HuH-7 (cell line): Measurements from ENCODE around the gene PLCB1.
"Not testable (repeated sequence)": the region's sequence is repeated elsewhere in the genome, so short reads cannot be mapped to it uniquely, and the experiment has no call there.

Experiments used
- DNase-seq: peaks from one replicate; pipeline ENCODE4 v3.0.0; 2011; ENCODE audit warnings: low spot score

PLCB1 gene

DNA sequence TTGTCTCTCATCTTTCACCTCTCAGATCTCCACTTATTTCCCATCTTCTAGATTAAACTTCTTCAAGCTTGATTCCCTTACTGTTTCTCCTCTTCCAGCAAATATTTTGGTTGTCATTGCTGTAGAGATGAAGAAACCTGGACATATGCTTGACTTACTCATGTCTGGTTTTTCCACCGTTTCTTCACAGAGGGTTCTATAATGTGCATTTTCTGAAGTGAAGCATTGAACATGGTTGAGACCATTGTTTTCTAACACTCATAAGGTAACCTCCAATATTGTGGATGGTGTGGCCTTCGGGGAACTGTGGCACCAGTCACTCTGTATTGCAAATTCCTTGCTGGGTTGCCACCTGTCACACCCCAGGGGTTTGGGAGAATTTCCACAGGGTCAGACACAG is 237.2 kb downstream of the PLCB1 start:
- DNase-seq = no peak

DNA sequence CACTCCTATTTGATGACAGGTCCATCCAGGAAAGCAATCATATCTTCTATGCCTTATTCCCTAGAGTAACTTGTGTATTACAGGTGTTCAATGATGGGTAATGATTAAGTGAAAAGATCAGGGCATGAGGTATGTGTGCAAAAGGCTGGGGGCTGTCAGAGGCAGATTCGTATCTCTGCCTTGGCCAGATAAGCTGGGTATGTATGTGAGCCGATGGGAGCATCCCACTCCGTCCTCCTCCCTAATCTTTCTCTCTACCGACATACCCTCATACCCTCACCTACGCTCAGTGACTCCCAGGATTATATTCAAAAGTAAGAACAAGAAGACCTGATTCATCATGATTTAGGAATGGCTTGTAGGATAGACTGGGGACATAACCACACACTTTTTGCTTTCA is 238.7 kb downstream of the PLCB1 start:
- DNase-seq = no peak

DNA sequence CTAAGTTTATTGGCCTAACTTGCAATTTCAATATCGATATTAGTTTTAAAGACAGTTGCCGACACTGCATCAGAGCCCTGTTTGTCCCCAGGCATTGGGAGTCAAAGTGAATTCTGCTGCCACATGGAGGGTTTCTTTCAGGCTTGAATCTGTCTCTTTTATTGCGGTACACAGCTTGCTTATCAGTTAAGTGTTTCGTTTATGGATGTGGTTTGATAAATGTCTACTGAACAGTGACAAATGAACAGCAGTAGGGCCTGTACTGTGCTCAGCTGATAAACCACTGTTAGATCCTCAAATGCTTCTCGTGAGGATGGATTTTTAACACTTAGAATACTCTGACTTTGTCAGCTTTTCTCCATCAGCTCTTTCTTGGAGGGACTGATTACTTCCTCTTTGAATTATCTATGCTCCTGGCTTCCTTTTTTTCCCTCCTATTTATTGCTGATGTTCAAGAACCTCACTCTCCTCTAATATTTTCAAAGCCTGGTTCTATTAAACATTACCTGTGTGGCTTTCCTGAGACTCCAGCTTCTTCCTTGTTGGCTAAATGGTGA is 240.8 kb downstream of the PLCB1 start:
- DNase-seq = peak; percentile 40

DNA sequence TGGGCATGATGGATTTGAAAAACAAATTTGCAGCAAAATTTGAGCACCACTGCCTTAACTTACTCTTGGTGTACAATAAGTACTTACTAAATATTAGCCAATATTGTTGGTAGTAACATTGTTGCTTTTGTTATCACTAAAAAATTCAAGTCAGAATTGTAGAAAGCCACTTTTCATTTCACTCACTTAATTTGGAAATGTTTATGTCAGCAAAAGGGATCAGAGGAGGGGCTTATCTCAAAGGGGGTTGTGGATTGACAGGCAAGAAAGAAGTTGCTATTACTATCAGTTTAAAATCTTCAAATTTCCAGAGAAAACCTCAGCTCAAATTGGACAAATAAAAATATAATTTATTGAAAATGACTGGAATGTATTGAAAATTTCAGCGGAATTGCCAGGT is 241.5 kb downstream of the PLCB1 start:
- no peak for DNase-seq

DNA sequence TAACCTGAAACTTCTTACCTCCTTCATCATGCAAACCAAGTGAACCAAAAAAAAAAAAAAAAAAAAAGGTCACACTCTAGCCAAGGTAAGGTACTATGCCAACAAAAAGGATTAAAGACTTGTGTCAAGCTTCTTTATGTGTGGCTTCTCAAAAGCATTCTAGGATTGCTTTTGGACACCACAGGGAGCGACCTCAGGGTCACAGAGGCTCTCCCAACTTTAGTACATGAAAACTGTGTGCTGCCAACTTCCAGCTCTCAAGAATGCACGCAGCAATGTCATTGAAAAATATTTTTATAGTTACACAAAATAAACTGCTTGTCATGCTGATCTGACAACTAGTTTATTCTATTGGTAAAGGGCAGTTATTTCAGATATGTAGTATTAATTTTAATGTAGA is 243.8 kb downstream of the PLCB1 start:
- no peak for DNase-seq

DNA sequence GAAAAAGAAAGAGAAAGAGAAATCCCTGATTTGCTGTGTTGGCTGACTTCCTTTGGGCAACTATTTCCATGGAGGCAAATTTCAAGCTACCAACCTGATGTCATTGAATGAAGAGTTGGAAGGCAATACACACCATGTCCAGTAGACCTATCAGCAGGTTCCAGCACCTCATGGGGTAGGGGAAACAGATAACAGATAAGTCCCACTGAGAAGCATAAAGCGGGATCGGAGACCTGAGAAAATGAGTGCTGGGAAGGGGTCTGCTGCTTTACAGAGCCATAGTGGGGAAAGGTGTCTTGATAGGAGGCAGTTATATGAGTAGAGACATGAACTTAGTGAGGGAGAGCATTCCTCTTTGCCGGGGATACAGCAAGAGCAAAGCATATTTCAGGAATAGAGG is 244.9 kb downstream of the PLCB1 start:
- no peak for DNase-seq

DNA sequence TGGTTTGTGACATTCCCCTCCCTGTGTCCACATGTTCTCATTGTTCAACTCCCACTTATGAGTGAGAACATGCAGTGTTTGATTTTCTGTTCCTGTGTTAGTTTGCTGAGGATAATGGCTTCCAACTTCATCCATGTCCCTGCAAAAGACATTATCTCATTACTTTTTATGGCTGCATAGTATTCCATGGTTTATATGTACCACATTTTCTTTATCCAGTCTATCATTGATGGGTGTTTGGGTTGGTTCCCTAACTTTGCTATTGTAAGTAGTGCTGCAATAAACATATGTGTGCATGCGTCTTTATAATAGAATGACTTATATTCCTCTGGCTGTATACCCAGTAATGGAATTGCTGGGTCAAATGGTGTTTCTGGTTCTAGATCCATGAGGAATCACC is 247.1 kb downstream of the PLCB1 start:
- not testable (repeated sequence) for DNase-seq

DNA sequence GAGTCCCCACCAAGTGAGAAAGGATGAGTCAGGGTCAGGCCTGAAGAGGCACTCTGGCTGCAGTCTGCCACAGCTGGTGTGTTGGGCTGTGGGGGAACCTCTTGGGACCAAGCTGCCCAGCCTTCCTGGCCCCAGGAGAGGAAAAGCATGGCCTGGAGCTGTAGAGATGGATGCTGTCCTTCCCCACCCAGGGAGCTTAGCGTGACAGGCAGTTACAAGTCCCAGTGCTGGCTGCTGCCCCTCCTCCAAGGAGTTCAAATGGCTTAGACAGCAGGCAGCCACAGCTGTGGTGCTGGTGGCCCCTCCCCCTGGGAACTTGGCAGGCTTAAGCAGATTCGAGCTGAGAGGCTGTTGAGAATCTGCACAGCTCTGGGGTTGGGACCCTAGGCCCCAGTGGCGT is 253.2 kb downstream of the PLCB1 start:
- DNase-seq = no peak

DNA sequence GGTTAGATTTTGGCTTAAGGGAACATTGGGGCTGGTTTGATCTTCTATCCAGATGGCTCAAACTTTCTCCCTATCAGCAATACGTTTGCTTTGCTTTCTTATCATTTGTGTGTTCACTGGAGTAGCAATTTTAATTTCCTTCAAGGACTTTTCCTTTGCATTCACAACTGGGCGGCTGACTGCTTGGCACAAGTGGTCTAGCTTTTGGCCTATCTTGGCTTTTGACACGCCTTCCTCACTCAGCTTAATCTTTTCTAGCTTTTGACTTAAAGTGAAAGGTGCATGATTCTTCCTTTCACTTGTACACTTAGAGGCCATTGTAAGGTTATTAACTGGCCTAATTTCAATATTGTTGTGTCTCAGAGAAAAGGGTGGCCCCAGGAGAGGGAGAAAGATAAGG is 254.9 kb downstream of the PLCB1 start:
- DNase-seq = no peak

DNA sequence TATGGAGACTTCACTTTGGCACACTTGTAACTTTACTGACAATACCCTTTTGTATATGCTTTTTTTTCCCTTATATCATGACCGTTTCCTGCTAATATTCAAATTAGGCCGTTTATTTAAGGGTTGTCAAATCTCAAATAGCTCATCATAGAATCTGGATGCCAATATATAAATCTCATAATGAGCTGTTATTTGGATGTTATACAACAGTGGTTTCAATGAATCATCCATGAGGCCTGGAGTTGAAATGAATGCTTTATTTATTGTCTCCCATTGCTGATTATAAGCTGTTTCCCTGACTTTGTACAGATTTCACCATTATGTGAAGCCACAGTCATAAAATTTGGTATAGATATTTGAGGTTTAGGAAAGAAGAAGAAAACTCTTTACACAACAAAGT is 256.1 kb downstream of the PLCB1 start:
- DNase-seq = no peak

DNA sequence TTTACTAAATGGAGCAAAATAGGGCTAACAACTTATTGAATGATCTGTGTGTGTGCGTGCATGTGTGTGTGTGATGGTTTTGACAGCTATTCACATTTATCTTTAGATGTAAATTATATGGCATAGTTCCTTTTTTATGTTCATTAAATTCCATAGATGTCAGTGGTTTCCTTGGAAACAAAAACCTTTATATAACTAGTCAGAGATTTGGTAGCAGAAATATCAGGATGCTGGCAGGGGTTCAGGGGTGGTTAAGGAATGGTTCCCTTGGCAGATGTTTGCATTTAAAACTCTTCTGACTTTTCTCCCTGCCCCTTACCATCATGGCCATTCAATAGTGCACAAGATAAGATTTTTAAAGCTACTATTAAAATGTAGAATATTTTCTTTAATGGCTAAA is 256.6 kb downstream of the PLCB1 start:
- DNase-seq = no peak

DNA sequence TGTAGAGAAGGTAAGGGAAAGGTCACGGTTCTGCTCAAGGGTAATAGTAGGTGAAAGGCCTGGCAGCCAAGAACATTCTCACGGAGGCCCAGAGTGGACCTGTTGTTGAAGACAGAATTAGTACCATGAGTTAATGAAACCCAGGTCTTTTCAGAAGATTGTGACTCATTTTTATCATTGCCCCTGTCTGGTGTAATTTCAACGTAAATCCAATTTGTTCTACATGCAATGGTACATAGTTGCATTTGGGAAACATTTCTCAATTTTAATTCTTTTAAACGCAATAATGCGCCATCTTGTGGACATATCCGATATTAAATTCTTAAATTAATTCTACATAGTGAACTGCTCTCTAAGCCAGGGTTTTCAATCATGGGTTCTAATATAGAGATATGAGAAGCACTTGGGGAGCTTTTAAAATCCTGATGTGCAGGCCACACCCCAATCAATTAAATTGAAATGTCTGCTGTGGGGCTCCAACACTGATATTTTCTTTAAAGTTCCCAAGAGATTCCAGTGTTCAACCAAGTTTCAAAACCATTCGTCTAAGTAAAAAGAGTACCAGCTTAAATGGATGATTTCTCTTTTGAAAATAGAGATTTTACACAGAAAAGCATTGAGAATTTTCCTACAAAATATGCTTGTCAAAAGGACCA is 257.4 kb downstream of the PLCB1 start:
- peak; percentile 20 for DNase-seq

DNA sequence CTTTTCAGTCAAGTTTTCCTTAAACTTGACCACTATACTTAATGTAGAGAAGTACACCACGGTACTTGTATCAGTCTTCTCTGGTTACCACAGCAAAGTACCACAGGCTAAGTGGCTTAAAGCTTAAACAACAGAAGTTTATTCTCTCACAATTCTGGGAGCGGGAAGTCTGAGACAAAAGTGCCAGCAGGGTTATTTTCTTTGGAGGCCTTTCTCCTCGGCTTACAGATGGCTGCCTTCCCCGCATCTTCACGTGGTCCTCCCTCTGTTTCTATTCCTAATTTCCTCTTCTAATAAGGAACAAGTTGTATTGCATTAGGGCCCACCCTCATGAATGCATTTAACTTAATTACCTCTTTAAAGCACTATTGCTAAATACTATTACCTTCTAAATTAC is 258.0 kb downstream of the PLCB1 start:
- DNase-seq = no peak

DNA sequence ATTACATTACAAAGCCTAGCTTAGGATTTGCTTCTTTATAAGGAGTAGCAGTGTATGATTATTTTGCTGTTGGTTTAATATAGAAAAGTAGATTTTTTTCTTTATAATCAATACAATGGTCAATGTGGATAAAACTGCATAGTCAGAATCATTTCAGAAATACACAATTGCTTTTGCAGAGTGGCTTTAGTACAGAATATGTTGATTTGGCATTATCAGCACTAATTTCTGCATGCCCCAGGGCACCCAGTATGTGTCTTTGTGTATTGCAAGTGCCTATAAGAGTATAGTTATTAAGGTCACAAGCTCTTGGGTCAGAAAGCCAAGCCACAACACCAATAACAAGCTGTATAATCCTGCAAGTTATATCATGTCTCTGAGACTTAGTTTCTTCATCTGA is 258.4 kb downstream of the PLCB1 start:
- no peak for DNase-seq

DNA sequence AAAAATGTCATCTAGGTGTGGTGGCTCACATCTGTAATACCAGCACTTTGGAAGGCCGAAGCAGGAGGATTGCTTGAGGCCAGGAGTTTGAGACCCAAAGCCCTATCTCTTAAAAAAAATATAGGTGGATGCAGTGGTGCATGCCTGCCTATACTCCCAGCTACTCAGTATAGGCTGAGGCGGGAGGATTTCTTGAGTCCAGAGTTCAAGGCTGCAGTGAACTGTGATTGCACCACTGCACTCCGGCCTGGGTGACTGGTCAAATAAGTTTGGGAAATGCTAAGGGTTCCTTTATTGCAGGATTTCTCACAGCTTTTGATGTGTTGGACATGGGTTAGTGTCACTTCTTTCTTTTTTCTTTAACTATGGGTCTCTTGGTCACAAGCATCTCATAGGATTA is 261.3 kb downstream of the PLCB1 start:
- DNase-seq = no peak

DNA sequence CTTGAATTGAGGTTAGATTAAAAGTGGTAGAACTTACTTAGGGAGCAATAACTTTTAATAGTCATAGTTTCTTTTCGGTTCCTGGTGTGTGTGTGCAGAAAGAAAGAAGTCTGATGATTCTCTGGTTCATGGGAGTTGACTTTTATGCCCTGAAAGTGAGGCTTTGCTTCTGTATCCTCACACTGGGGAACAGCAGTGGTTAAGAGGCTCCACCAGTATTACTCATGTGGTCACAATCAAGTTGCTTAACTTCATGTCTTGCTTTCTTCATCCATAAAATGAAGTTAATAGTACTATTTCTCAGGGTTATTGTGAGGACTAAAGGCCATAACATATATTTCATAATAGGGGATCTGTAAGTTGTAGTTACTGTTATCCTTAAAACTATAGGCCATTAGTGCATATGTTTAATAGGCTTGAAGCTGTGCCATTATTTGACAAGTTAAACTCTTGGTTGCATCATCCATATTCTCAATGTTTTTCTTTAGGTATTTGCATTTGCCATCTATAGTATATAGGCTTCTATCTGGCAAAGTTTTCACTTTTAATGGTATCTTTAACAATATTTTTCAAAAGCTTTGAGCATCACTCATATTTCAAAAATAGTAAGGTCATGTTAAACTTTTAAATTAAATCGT is 262.4 kb downstream of the PLCB1 start:
- DNase-seq = no peak

DNA sequence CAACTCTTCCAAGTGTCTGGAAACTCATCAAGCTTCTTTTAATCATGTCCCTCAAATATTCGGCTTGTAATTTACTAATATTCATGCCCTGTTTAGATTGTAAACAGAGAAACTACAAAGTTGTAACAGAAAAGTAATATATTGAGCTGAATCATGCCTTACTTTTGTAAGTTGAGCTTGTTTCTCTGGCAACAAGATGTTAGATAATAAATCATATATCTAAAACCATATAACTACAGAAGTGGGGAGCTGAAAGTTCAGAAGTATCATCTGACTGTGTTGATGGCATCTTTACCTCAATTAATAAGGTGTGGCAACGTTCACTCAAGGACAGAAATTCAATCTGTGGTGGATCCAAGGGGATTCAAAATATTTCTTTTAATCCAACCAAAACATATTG is 263.9 kb downstream of the PLCB1 start:
- no peak for DNase-seq

DNA sequence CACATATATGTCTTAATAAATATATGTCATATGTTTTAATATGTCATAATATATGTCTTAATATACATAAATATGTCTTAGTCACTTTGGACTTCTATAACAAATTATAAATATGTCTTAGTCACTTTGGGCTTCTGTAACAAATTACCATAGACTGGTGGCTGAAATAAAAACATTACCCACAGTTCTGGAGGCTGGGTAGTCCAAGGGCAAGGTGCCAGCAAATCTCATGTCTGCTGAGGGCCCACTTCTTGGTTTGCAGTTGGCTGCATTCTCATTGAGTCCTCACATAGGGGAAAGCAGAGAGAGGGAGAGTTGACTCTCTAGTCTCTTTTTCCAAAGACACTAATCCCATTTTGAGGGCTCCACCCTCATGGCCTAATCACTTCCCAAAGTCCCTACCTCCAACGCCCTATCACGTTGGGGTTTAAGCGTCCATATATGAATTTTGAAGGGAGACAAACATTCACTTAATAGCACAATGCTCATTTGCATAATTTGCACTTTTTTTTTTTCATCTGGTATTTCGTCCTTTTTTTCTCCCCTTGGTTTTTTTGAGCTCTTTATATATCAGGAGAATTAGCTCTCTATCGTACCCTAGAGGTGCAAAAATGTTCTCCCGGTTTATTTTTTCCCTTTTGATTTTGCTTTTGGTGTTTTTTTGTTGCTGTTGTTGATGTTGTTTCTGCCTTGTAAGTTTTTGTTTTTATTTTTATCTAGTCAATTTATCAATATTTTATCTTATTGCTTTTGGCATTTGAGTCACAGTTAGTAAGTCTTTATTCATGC is 266.4 kb downstream of the PLCB1 start:
- no peak for DNase-seq

DNA sequence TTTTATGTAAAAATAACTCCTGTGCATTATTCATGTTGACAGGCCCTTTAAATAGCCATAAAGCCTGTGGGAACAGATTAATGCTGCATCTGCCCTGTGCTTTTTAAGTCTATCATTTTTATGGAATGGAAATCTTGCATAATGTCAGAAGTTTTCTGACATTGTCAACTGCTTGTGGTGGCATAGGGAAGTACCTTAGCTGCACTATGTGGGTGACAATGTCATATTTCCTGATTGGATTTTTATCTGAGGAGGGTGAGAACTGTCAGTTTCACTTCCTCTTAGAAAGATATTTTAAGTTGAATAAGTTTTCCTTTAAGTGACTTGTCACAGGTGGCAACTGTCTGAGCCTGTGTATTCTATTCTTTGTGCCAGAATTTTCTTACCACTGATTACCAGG is 267.9 kb downstream of the PLCB1 start:
- no peak for DNase-seq

DNA sequence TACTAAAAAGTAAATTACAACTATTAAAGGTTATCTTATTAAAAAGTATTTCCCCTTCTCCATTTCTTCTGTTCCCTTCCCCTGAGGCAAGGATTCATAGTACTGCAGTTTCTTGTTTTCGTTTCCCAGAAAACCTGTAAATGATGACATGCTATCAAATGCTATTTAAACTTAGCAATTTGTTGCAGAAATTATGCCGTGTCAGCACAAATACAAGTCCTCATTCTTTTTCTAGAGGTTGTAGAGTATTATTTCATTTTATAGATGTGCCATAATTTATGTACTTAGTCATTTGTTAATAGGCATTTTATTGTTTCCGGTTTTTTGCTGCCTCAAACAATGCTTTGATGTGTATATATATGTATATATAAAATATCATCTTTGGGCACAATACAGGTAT is 268.4 kb downstream of the PLCB1 start:
- no peak for DNase-seq

DNA sequence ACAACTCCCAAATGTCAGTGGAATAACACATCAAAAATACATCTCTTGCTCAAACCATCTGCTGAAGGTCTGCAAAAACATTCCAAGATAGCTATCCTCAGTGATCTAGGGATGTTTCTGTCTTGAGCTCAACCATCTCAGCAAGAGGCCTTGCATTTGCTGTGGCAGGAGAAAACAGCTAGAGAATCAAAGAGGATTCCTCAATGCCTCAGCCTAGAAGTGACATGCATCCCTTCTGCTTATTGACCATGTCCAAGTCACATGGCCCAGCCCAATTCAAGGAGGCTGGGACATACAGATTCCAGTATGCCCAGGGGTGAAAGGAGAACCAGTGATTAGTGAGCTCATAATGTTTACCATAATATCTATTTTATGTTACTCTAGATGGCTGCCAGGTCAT is 269.5 kb downstream of the PLCB1 start:
- no peak for DNase-seq

DNA sequence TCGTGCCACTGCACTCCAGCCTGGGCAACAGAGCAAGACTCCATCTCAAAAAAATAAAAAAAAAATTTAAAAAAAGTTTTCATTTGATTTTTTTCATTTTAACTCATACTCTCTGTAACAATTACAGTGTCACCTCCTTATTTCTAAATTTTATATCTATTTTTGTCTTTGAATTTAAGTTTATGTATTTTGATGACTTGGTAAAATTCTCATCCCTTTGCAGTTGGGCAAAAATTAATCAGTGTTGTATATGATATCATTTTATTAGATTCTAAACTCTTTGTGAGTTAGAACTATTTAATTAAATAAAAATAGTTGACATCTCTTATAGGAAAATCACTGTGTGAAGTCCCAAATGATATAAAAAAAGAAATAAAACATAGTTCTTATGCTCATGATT is 270.7 kb downstream of the PLCB1 start:
- DNase-seq = no peak

DNA sequence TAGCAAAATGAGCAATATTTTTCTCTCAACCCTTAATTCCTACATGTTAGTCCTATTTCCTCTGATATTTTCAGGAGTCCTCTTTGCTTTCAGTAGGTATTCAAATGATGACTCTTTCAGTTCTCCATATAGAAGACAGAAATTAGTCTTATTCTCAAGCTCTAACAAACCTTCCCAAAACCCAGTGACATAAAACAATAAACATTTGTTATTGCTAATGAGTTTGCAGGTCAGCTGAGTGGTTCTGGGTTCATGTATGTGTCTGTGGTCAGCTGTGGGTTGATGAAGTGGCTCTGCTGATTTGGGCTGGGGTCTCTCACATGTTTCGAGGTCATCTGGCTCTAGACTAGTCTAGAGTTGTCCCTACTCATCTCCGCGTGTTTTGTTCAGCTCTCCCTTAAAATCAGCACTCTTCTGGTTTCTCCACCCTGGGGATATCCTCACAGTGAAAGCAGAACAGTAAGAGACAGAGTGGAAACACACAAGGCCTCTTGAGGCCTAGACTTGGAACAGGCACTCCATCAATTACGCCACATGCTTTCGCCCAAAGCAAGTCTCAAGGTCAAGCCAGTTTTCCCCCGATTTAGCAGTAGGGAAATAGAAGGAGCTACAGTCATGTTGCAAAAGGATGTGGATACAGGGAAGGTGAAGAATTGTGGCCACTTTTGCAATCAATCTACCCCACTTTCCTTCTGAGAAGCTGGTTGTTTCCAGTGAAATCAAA is 273.0 kb downstream of the PLCB1 start:
- DNase-seq = no peak
